Natural killer cell (primary cell): Measurements from ENCODE around the gene SEC14L1. TPM values are rescaled to one million over a fixed set of nuclear protein-coding genes. Genes with fewer than 3 reads are reported as not detected.

Experiments
- ATAC-seq, 3 donors: fragments of 150-1000 bp in 2 of 3; fragments of 200-7000 bp in 1 of 3; cut with Tn5 transposase; 1 replicate in 1 of 3; 2 replicates in 2 of 3; pipeline ENCODE4 v1.10.0; 2021; ENCODE audit warnings: mild to moderate bottlenecking in 2 of 3, moderate library complexity in 2 of 3
- DNase-seq, 2 donors: peaks; one replicate each; pipeline versions ENCODE4 v3.0.0 to v3.0.0-alpha.2; 2013 to 2021; ENCODE audit warnings: mixed read lengths in 1 of 2
- H3K27ac ChIP-seq: one replicate; pipeline ENCODE4 v1.5.1; 2013; ENCODE audit warnings: mild to moderate bottlenecking, low read length
- H3K27me3 ChIP-seq: one replicate; pipeline ENCODE4 v1.6.1; 2013; ENCODE audit warnings: low read length; ENCODE audit not compliant: control insufficient read depth, insufficient read depth
- H3K36me3 ChIP-seq: one replicate; pipeline ENCODE4 v1.6.1; 2013; ENCODE audit warnings: low read length; ENCODE audit not compliant: control insufficient read depth, insufficient read depth
- H3K4me1 ChIP-seq: one replicate; pipeline ENCODE4 v1.6.1; 2013; ENCODE audit warnings: low read length; ENCODE audit not compliant: control insufficient read depth, insufficient read depth
- H3K4me3 ChIP-seq: one replicate; pipeline ENCODE4 v1.5.1; 2013; ENCODE audit warnings: low read length
- H3K9me3 ChIP-seq: one replicate; pipeline ENCODE4 v1.6.1; 2013; ENCODE audit warnings: low read length; ENCODE audit not compliant: control insufficient read depth, insufficient read depth
- H3K27ac Mint-ChIP-seq, 2 donors: one replicate each; pipeline ENCODE4 v1.8.0; 2022; ENCODE audit warnings: mild to moderate bottlenecking in 2 of 2, mixed read lengths in 2 of 2, moderate library complexity in 1 of 2
- H3K27me3 Mint-ChIP-seq, 2 donors: one replicate each; pipeline ENCODE4 v1.8.0; 2022; ENCODE audit warnings: low read depth in 2 of 2, mixed read lengths in 2 of 2
- H3K36me3 Mint-ChIP-seq: one replicate; pipeline ENCODE4 v1.8.0; 2022; ENCODE audit warnings: mixed read lengths
- H3K4me1 Mint-ChIP-seq, 2 donors: one replicate each; pipeline ENCODE4 v1.8.0; 2022; ENCODE audit warnings: mixed read lengths in 2 of 2
- H3K4me3 Mint-ChIP-seq: one replicate; pipeline ENCODE4 v1.8.0; 2022; ENCODE audit warnings: mild to moderate bottlenecking, moderate library complexity, mixed read lengths
- H3K9me3 Mint-ChIP-seq, 2 donors: one replicate each; pipeline ENCODE4 v1.8.0; 2022; ENCODE audit warnings: mixed read lengths in 2 of 2
- WGBS: methylation state at CpG from one replicate; pipeline ENCODE4 v1.1.7; 2013; ENCODE audit warnings: missing lambda C conversion rate; ENCODE audit not compliant: insufficient coverage; 5-methylcytosine and 5-hydroxymethylcytosine counted together
- intact Hi-C: fragments of 100-400 bp; cut with micrococcal nuclease; formaldehyde crosslinking; loops from one replicate; pipeline ENCODE4 v1.14.2; 2022
- total RNA-seq, 4 donors: library from RNA; stranded (reverse); fragments of 120-200 nt in 1 of 4; gene quantifications; one replicate each; pipeline versions ENCODE4 v1.2.3 to v1.2.4, GENCODE V29; 2013 to 2022
- TF ChIP-seq, protein P1 (sequence below): fragments of 200-600 bp; IDR thresholded peaks from one replicate; pipeline ENCODE4 v1.8.0; 2022; ENCODE audit warnings: antibody characterized with exemption

SEC14L1 gene
- total RNA-seq, 3 donors from 2014 or later (not counting 1 experiment from before 2014, with no cell fraction given) = 129 to 160 (median 129) TPM

- no peaks in the 10 kb centered on the region for H3K36me3 ChIP-seq
- intact Hi-C loops = no loop called here
- no peaks in the 10 kb centered on the region for H3K9me3 Mint-ChIP-seq
- no peaks in the 10 kb centered on the region for H3K27me3 Mint-ChIP-seq
- no peak overlapping the region for H3K4me3 Mint-ChIP-seq
- H3K27ac Mint-ChIP-seq = no peak overlapping the region
- no peak for ATAC-seq
- TF ChIP-seq, protein P1, sequence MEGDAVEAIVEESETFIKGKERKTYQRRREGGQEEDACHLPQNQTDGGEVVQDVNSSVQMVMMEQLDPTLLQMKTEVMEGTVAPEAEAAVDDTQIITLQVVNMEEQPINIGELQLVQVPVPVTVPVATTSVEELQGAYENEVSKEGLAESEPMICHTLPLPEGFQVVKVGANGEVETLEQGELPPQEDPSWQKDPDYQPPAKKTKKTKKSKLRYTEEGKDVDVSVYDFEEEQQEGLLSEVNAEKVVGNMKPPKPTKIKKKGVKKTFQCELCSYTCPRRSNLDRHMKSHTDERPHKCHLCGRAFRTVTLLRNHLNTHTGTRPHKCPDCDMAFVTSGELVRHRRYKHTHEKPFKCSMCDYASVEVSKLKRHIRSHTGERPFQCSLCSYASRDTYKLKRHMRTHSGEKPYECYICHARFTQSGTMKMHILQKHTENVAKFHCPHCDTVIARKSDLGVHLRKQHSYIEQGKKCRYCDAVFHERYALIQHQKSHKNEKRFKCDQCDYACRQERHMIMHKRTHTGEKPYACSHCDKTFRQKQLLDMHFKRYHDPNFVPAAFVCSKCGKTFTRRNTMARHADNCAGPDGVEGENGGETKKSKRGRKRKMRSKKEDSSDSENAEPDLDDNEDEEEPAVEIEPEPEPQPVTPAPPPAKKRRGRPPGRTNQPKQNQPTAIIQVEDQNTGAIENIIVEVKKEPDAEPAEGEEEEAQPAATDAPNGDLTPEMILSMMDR = no peak
- DNase-seq = no peak
- peaks cover 6% of the 10 kb centered on the region for H3K4me1 ChIP-seq
- H3K9me3 ChIP-seq = no peaks in the 10 kb centered on the region
- WGBS = 92% methylated on average over 5 of the region's 5 CpGs
- no peaks in the 10 kb centered on the region for H3K36me3 Mint-ChIP-seq
- no peaks in the 10 kb centered on the region for H3K27me3 ChIP-seq
- no peak overlapping the region for H3K4me3 ChIP-seq
- no peak overlapping the region for H3K27ac ChIP-seq
- H3K4me1 Mint-ChIP-seq = no peaks in the 10 kb centered on the region
Observed at GRCh38 chr17:77115947-77116346, 24.8 kb upstream of the SEC14L1 start.

DNA sequence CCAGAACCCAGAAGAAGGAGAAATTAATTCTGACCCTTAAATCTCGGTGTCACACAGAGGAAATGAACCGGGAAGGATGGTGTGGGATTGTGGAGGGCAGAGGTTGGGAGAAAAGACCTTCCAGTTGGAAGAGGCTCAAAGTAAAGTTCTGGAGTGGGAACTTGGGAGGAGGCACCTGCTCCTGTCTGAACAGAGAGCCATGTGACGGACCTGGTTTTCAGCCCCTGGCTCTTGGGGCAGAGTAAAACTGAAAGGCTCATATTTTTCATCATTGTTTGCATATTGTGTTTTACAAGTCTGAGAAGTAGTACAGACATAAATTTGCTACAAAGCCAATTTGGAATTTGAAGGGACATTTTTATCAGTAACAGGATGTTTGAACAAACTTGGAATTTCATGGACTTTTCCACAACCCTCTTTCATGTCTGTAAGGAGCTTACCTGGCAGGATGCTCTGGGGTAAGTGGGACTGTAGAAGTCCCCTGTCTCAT is 24.4 kb upstream of the SEC14L1 start:
- Mint-ChIP-seq H3K4me1 (no peaks in the 10 kb centered on the region), H3K27me3 (no peaks in the 10 kb centered on the region), H3K27ac (no peak overlapping the region), H3K4me3 (no peak overlapping the region), H3K36me3 (no peaks in the 10 kb centered on the region), H3K9me3 (no peaks in the 10 kb centered on the region)
- intact Hi-C loops = no loop called here
- no peak for ATAC-seq
- DNase-seq = no peak
- no peak overlapping the region for H3K27ac ChIP-seq
- no peak overlapping the region for H3K4me3 ChIP-seq
- WGBS = 90% methylated on average over 3 of the region's 3 CpGs
- no peaks in the 10 kb centered on the region for H3K36me3 ChIP-seq
- H3K9me3 ChIP-seq = no peaks in the 10 kb centered on the region
- TF ChIP-seq, protein P1 = no peak
- no peaks in the 10 kb centered on the region for H3K27me3 ChIP-seq
- peaks cover 1% of the 10 kb centered on the region for H3K4me1 ChIP-seq

- no peaks in the 10 kb centered on the region for H3K4me1 ChIP-seq
- H3K36me3 ChIP-seq = no peaks in the 10 kb centered on the region
- Mint-ChIP-seq H3K36me3 (no peaks in the 10 kb centered on the region), H3K4me1 (no peaks in the 10 kb centered on the region), H3K4me3 (no peak overlapping the region), H3K9me3 (no peaks in the 10 kb centered on the region), H3K27me3 (no peaks in the 10 kb centered on the region), H3K27ac (no peak overlapping the region)
- DNase-seq = no peak
- TF ChIP-seq, protein P1 = no peak
- ATAC-seq = no peak
- WGBS = 88% methylated on average over 4 of the region's 4 CpGs
- H3K4me3 ChIP-seq = no peak overlapping the region
- H3K27ac ChIP-seq = no peak overlapping the region
- intact Hi-C loops = no loop called here
- no peaks in the 10 kb centered on the region for H3K9me3 ChIP-seq
- H3K27me3 ChIP-seq = no peaks in the 10 kb centered on the region
Observed at GRCh38 chr17:77117415-77117814, 23.4 kb upstream of the SEC14L1 start.

- Mint-ChIP-seq H3K4me1 (no peaks in the 10 kb centered on the region), H3K36me3 (no peaks in the 10 kb centered on the region), H3K4me3 (no peak overlapping the region), H3K27ac (no peak overlapping the region), H3K9me3 (no peaks in the 10 kb centered on the region), H3K27me3 (no peaks in the 10 kb centered on the region)
- Histone ChIP-seq H3K27ac (no peak overlapping the region), H3K4me3 (no peak overlapping the region), H3K4me1 (no peaks in the 10 kb centered on the region), H3K9me3 (no peaks in the 10 kb centered on the region), H3K27me3 (no peaks in the 10 kb centered on the region), H3K36me3 (no peaks in the 10 kb centered on the region)
- intact Hi-C loops = no loop called here
- TF ChIP-seq, protein P1 = no peak
- DNase-seq (no peak), ATAC-seq (no peak)
- WGBS = 93% methylated on average over 18 of the region's 18 CpGs
Observed at GRCh38 chr17:77118251-77118928, 22.4 kb upstream of the SEC14L1 start.
